ENCODE data around the gene PHLDB3. TPM values are rescaled to one million over a fixed set of nuclear protein-coding genes. Genes with fewer than 3 reads are reported as not detected.

Gene PHLDB3
- total RNA-seq, 2 donors from 2014 or later: 43.5 to 54.5 TPM

DNA sequence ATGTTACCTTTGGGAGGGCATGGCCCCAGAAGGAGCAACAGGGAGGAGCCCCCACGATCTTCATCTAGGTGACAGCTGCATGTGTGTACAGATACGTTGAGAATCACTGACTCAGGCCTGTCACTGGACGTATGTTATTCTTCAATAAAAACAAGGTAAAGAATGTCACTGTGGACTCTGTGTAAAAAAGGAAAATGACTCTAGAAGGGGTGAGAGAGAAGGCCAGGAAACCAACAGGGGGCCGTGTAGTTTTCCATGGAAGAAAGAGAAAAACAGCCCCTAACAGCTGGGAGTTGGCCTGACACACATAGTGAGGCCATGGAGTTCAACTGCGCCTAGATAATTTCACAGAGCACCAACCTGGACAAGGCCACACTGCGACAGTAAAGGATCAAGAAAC lies 37.3 kb downstream of the PHLDB3 start:
- no peaks in the 10 kb centered on the region for H3K9me3 ChIP-seq
- intact Hi-C loops (cut with DNase I): no loop called here

DNA sequence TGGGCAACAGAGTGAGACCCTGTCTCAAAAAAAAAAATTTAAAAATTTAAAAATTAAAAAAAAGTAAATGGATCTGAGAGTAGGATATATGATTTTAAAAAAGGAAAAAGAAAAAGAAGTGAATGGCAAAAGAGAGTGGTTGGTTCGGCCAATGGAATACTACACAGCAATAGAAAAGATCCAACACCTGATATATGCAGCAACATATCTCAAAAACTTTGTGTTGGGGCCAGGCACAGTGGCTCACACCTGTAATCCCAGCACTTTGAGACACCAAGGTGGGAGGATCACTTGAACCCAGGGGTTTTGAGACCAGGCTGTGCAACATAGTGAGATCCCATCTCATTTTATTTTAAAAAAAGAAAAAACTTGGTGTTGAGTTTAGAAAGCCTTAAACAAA lies 37.8 kb downstream of the PHLDB3 start:
- no peak for DNase-seq (ENCODE audit: low spot score)
- TF ChIP-seq CTCF (IDR thresholded peaks at IDR 0.05): no peak
- no peak for TF ChIP-seq POLR2A (IDR thresholded peaks at IDR 0.05)
- no peak for TF ChIP-seq POLR2AphosphoS5 (IDR thresholded peaks at IDR 0.05)
- Histone ChIP-seq H3K4me3 (no peak overlapping the region), H3K36me3 (no peaks in the 10 kb centered on the region), H3K9me3 (no peaks in the 10 kb centered on the region), H3K4me1 (replicated peaks) (no peaks in the 10 kb centered on the region), H3K27ac (no peak overlapping the region), H3K27me3 (replicated peaks; ENCODE audit: insufficient read depth) (no peaks in the 10 kb centered on the region)
- intact Hi-C loops (cut with DNase I): no loop called here
- WGBS: 94% methylated on average over 1 of the region's 1 CpG

More for the DNA sequence above, 37.3 kb downstream of the PHLDB3 start:
- TF ChIP-seq CTCF (IDR thresholded peaks at IDR 0.05): no peak
- TF ChIP-seq POLR2AphosphoS5 (IDR thresholded peaks at IDR 0.05): no peak
- TF ChIP-seq POLR2A (IDR thresholded peaks at IDR 0.05): no peak
- H3K27me3 ChIP-seq (replicated peaks; ENCODE audit: insufficient read depth): no peaks in the 10 kb centered on the region
- no peaks in the 10 kb centered on the region for H3K36me3 ChIP-seq
- no peak overlapping the region for H3K27ac ChIP-seq
- no peak overlapping the region for H3K4me3 ChIP-seq
- WGBS: 80% methylated on average over 6 of the region's 6 CpGs
- no peaks in the 10 kb centered on the region for H3K4me1 ChIP-seq (replicated peaks)
- no peak for DNase-seq (ENCODE audit: low spot score)

GRCh38 chr19:43465468-43466120 lies 39.0 kb downstream of the PHLDB3 start, which contains the start of gene LYPD3:
Gene LYPD3 (minus strand): TSS chr19:43465608. CDS start chr19:43465571, 37 bp downstream.
- TF ChIP-seq CTCF (IDR thresholded peaks at IDR 0.05): no peak
- peak; percentile 68 for TF ChIP-seq POLR2A (IDR thresholded peaks at IDR 0.05)
- 30% methylated on average over 24 of the region's 24 CpGs for WGBS
- Histone ChIP-seq H3K27me3 (replicated peaks; ENCODE audit: insufficient read depth) (no peaks in the 10 kb centered on the region), H3K9me3 (no peaks in the 10 kb centered on the region), H3K27ac (peak within 1 kb of the TSS; percentile 92 to 96), H3K36me3 (no peaks in the 10 kb centered on the region), H3K4me3 (peak within 1 kb of the TSS; percentile 52 to 79), H3K4me1 (replicated peaks) (no peaks in the 10 kb centered on the region)
- DNase-seq (ENCODE audit: low spot score): peak; percentile 46
- intact Hi-C loops (cut with DNase I): no loop called here

DNA sequence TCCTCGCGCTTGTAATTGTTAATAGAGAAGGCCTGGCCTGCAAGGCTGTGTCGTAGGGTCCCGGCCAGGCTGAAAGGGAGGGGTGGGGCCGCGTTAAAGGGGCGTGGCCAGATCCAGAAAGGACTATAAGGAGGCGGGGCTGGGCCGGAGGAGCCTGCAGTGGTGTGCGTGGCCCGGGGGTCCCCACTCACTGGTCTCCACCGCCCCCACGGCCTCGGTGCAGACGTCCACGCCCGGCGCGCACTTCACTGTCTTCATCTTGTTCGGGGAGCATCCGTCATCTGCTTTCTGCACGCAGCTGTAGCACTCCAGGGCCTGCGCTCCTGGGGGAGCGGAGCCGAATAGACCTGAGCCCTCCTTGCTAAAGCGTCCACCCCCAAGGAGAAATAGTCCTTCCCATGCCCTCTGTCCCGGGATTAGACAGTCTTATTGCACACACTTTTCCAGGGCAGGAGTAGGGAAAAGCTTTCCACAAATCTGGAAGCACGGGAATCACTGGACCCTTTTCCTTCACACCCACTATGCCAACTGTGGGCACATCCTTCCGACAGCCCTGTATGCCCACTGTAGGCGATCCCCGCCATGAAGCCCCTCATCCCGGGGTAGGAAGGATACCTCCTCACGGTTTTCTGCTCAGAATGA lies 40.3 kb downstream of the PHLDB3 start:
- peak overlapping the region; percentile 92 to 96 for H3K27ac ChIP-seq
- H3K9me3 ChIP-seq: no peaks in the 10 kb centered on the region
- no peak for TF ChIP-seq POLR2AphosphoS5 (IDR thresholded peaks at IDR 0.05)
- TF ChIP-seq POLR2A (IDR thresholded peaks at IDR 0.05): peak; percentile 6
- TF ChIP-seq CTCF (IDR thresholded peaks at IDR 0.05): no peak
- DNase-seq (ENCODE audit: low spot score): peak; percentile 78
- intact Hi-C loops (cut with DNase I): loop anchor here (5.0 kb wide), 1 partner anchor 38 kb away; the partner anchor contains the start of gene PHLDB3
- no peaks in the 10 kb centered on the region for H3K4me1 ChIP-seq (replicated peaks)
- no peaks in the 10 kb centered on the region for H3K36me3 ChIP-seq
- H3K4me3 ChIP-seq: peak overlapping the region; percentile 52 to 79
- no peaks in the 10 kb centered on the region for H3K27me3 ChIP-seq (replicated peaks; ENCODE audit: insufficient read depth)
- 18% methylated on average over 31 of the region's 33 CpGs for WGBS
